Measurements from ENCODE around the gene SH3RF1.

- TF ChIP-seq SRF (IDR thresholded peaks at IDR 0.05; ENCODE audit: low read depth) (no peak), CTCF (IDR thresholded peaks at IDR 0.05 in 2 of 3, conservative IDR thresholded peaks at IDR 0.05 in 1 of 3; ENCODE audit: borderline replicate concordance in 1 of 3, insufficient read depth in 1 of 3, low read depth in 2 of 3, low read length in 2 of 3) (no peak), EZH2 (IDR thresholded peaks at IDR 0.05) (no peak), CEBPB (IDR thresholded peaks at IDR 0.05; ENCODE audit: low read depth) (no peak), TCF7L2 (IDR thresholded peaks at IDR 0.05; ENCODE audit: borderline replicate concordance, extremely low read depth, insufficient read depth, insufficient read length) (no peak), REST (IDR thresholded peaks at IDR 0.05; ENCODE audit: low read depth) (no peak), POLR2AphosphoS5 (IDR thresholded peaks at IDR 0.05; ENCODE audit: low read depth, low read length) (no peak), POLR2A (IDR thresholded peaks at IDR 0.05; ENCODE audit: borderline replicate concordance, extremely low read depth, insufficient read depth, insufficient read length) (no peak), YY1 (IDR thresholded peaks at IDR 0.05; ENCODE audit: extremely low read depth, insufficient replicate concordance, low read depth, low read length) (no peak), EZH2phosphoT487 (IDR thresholded peaks at IDR 0.05; ENCODE audit: borderline replicate concordance) (no peak)
Measured at GRCh38 chr4:169203891-169204290, 66.9 kb downstream of the SH3RF1 start.
